Measurements from ENCODE around the gene ERCC6L2.

The ERCC6L2 gene

DNA sequence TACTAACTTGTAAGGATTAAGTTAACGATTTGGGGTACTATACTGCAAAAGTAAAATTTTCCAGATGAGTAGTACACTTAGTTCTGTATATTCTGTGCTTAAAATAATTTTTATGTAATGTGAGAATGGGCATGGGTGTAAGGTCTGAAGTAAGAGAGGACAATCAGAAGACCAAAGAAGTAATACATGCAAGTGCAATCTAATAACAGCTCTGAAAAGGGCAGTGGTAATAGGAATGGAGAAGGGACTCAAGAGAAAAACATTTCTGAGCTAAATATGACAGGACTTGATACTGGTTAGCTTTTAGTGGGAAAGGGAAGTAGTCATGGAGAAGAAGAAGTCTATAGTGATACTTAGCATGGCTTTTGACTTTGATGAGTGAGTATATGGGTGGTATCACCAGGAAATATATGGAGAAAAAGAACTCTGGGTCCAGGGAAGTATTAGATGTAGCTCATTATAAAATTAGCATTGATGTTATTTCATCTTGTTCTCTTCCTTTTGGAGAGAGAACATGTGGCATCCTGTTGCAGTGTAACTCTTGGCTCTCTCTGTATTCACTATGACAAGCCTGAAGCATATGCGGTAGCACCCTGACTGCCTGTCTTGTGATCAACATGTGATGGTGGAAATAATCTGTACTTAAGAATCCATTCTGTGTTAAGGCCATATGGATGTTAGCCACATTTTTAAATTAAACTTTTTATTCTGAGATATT lies 60.5 kb downstream of the ERCC6L2 start:
- Histone ChIP-seq H3K4me3 (ENCODE audit: low read length) (no peak overlapping the region), H3K36me3 (ENCODE audit: control insufficient read depth, low read length) (peaks cover 44% of the 10 kb centered on the region), H3K27me3 (ENCODE audit: control insufficient read depth, low read length) (no peaks in the 10 kb centered on the region)

DNA sequence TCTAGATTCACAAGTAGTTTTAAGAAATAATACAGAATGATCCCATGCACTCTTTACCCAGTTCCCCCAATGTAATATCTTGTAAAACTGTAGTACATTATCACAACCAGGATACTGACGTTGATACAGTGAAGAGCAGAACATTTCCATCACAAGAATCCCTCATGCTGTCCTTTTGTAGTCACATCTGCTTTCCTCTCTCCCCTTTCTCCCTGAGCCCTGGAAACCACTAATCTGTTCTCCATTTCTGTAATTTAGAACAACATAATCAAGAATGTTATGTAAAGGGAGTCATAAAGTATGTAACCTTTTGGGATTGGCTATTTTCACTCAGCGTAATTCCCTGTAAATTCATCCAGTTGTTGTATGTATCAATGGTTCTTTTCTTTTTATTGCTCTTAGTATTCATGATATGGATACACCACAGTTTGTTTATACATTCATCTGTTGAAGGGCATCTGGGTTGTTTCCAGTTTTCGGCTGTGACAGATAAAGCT lies 61.1 kb downstream of the ERCC6L2 start:
- no peaks in the 10 kb centered on the region for H4K20me1 ChIP-seq (ENCODE audit: control insufficient read depth, insufficient read depth, low read depth, low read length)
- H3K9me2 ChIP-seq (replicated peaks; ENCODE audit: control insufficient read depth, low read length), result no peaks in the 10 kb centered on the region
- H3K36me3 ChIP-seq (ENCODE audit: control insufficient read depth, low read length), result peaks cover 46% of the 10 kb centered on the region
- H3K27me3 ChIP-seq (ENCODE audit: control insufficient read depth, low read length), result no peaks in the 10 kb centered on the region
- TF ChIP-seq EZH2phosphoT487 (IDR thresholded peaks at IDR 0.05; ENCODE audit: borderline replicate concordance, low read length) (no peak), CTCF (IDR thresholded peaks at IDR 0.05; ENCODE audit: low read depth, low read length, poor library complexity, severe bottlenecking) (no peak)
- H3K9me3 ChIP-seq (ENCODE audit: control insufficient read depth, insufficient read depth, low read length), result no peaks in the 10 kb centered on the region
- H3K4me1 ChIP-seq (ENCODE audit: control insufficient read depth, low read length), result peaks cover 3% of the 10 kb centered on the region; the same call in 1 of the 2 replicates
- H3K27ac ChIP-seq (ENCODE audit: low read depth, low read length), result no peak overlapping the region
- H3K79me2 ChIP-seq (ENCODE audit: control insufficient read depth, low read length), result no peaks in the 10 kb centered on the region
- no peak overlapping the region for H3K4me2 ChIP-seq (ENCODE audit: low read length)
- no peaks in the 10 kb centered on the region for H3F3A ChIP-seq (ENCODE audit: control insufficient read depth, insufficient read depth)
- H3K4me3 ChIP-seq (ENCODE audit: low read length), result no peak overlapping the region

More for the DNA sequence above, 60.5 kb downstream of the ERCC6L2 start:
- no peak for TF ChIP-seq CTCF (IDR thresholded peaks at IDR 0.05; ENCODE audit: low read depth, low read length, poor library complexity, severe bottlenecking)
- TF ChIP-seq EZH2phosphoT487 (IDR thresholded peaks at IDR 0.05; ENCODE audit: borderline replicate concordance, low read length), result no peak
- H3K9me2 ChIP-seq (replicated peaks; ENCODE audit: control insufficient read depth, low read length), result no peaks in the 10 kb centered on the region
- no peaks in the 10 kb centered on the region for H4K20me1 ChIP-seq (ENCODE audit: control insufficient read depth, insufficient read depth, low read depth, low read length)
- H3K27ac ChIP-seq (ENCODE audit: low read depth, low read length), result no peak overlapping the region
- no peaks in the 10 kb centered on the region for H3K9me3 ChIP-seq (ENCODE audit: control insufficient read depth, insufficient read depth, low read length)
- H3K79me2 ChIP-seq (ENCODE audit: control insufficient read depth, low read length), result no peaks in the 10 kb centered on the region
- no peak overlapping the region for H3K4me2 ChIP-seq (ENCODE audit: low read length)
- H3F3A ChIP-seq (ENCODE audit: control insufficient read depth, insufficient read depth), result no peaks in the 10 kb centered on the region
- peaks cover 3% of the 10 kb centered on the region; the same call in 1 of the 2 replicates for H3K4me1 ChIP-seq (ENCODE audit: control insufficient read depth, low read length)

DNA sequence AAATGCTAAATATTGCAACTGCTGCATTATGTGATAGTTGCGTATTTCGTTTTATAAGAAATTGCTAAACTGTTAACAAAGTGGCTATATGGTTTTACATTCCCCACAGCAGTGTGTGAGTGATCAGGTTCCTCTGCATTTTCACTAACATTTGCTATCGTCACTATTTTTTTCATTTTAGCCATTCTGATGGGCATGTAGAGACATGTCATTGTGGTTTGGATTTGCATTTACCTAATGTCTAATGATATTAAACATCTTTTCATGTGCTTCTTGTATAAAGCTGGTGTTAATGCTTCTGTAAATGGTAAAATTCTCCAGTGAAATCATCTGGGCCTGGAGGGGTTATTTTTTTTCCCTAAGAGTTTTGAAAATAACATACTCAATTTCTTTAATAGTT lies 61.6 kb downstream of the ERCC6L2 start:
- Histone ChIP-seq H3F3A (ENCODE audit: control insufficient read depth, insufficient read depth) (no peaks in the 10 kb centered on the region), H3K9me3 (ENCODE audit: control insufficient read depth, insufficient read depth, low read length) (no peaks in the 10 kb centered on the region), H3K9me2 (replicated peaks; ENCODE audit: control insufficient read depth, low read length) (no peaks in the 10 kb centered on the region), H3K4me3 (ENCODE audit: low read length) (no peak overlapping the region), H3K4me1 (ENCODE audit: control insufficient read depth, low read length) (peaks cover 3% of the 10 kb centered on the region; the same call in 1 of the 2 replicates), H3K27me3 (ENCODE audit: control insufficient read depth, low read length) (no peaks in the 10 kb centered on the region), H3K36me3 (ENCODE audit: control insufficient read depth, low read length) (peaks cover 48% of the 10 kb centered on the region), H3K4me2 (ENCODE audit: low read length) (no peak overlapping the region), H3K79me2 (ENCODE audit: control insufficient read depth, low read length) (no peaks in the 10 kb centered on the region), H3K27ac (ENCODE audit: low read depth, low read length) (no peak overlapping the region), H4K20me1 (ENCODE audit: control insufficient read depth, insufficient read depth, low read depth, low read length) (no peaks in the 10 kb centered on the region)
- no peak for TF ChIP-seq CTCF (IDR thresholded peaks at IDR 0.05; ENCODE audit: low read depth, low read length, poor library complexity, severe bottlenecking)
- TF ChIP-seq EZH2phosphoT487 (IDR thresholded peaks at IDR 0.05; ENCODE audit: borderline replicate concordance, low read length), result no peak

Measured in DOHH2 (cell line).